Neural cell (in vitro differentiated cells): ENCODE results near the gene MYO7B.

Experiments used
- EZH2 ChIP-seq: fragments of 200-600, 300-800 bp; shearing (Covaris generic), sonication (generic); IDR thresholded peaks from 2 replicates; pipeline ENCODE4 v1.6.1; 2014; ENCODE audit warnings: antibody characterized with exemption, low read length, borderline replicate concordance, mild to moderate bottlenecking; ENCODE audit not compliant: insufficient read depth, poor library complexity, severe bottlenecking
- POLR2AphosphoS5 ChIP-seq: IDR thresholded peaks from 2 replicates; pipeline ENCODE4 v1.6.1; 2012
- TAF1 ChIP-seq: IDR thresholded peaks from 2 replicates; pipeline ENCODE4 v1.6.1; 2012; ENCODE audit warnings: low read depth
- TF ChIP-seq, protein P1 (sequence below): fragments of 450-650 bp; IDR thresholded peaks from 2 replicates; pipeline ENCODE4 v1.5.1; 2014; ENCODE audit warnings: antibody characterized with exemption, mild to moderate bottlenecking, moderate library complexity; ENCODE audit not compliant: poor library complexity, severe bottlenecking

DNA sequence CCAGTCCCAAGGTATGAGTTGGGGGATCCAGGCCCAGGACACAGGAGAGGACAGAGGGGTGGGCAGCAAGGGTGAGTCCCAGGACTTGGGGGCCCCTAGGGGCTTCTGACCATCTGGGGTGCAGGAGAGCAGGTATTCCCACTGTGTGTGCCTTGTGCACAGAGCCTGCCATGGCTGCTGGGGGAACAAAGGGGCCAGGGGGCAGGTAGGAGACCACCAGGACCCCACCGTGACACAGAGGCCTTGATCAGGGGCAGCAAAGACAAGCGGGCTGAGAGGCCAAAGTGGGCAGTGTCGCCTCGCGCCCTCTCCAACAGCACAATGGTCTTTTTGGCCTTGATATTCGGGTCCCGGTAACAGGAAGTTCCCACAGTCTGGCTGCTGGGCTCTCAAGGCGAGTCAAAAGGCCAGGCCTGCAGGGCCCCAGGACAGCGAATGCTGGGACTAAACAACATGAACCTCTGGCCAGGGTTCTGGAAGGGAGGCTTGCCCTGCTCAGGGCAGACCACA lies 98.1 kb downstream of the MYO7B start:
- TF ChIP-seq POLR2AphosphoS5 (no peak), TAF1 (no peak), EZH2 (no peak)
- TF ChIP-seq, protein P1, sequence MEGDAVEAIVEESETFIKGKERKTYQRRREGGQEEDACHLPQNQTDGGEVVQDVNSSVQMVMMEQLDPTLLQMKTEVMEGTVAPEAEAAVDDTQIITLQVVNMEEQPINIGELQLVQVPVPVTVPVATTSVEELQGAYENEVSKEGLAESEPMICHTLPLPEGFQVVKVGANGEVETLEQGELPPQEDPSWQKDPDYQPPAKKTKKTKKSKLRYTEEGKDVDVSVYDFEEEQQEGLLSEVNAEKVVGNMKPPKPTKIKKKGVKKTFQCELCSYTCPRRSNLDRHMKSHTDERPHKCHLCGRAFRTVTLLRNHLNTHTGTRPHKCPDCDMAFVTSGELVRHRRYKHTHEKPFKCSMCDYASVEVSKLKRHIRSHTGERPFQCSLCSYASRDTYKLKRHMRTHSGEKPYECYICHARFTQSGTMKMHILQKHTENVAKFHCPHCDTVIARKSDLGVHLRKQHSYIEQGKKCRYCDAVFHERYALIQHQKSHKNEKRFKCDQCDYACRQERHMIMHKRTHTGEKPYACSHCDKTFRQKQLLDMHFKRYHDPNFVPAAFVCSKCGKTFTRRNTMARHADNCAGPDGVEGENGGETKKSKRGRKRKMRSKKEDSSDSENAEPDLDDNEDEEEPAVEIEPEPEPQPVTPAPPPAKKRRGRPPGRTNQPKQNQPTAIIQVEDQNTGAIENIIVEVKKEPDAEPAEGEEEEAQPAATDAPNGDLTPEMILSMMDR = no peak
